DND-41 (cell line): Measurements from ENCODE around the gene PDILT.

Experiments
- ATAC-seq: fragments of 200-7000 bp; cut with Tn5 transposase; 3 replicates; pipeline ENCODE4 v1.9.1; 2021; ENCODE audit warnings: low read depth; ENCODE audit not compliant: insufficient read depth
- DNase-seq: peaks from one replicate; pipeline ENCODE4 v3.0.0-alpha.2; 2020
- H2AFZ ChIP-seq: 2 replicates; pipeline ENCODE4 v1.6.0; 2012; ENCODE audit warnings: low read depth, low read length
- H3K27ac ChIP-seq: 2 replicates; pipeline ENCODE4 v1.5.1; 2012; ENCODE audit warnings: low read length, inconsistent platforms
- H3K27me3 ChIP-seq: fragments of 200-600 bp; sonication (generic); 2 replicates; pipeline ENCODE4 v1.6.0; 2012; ENCODE audit warnings: low read length, mild to moderate bottlenecking, inconsistent platforms; ENCODE audit not compliant: insufficient read depth, poor library complexity
- H3K36me3 ChIP-seq: 2 replicates; pipeline ENCODE4 v1.5.1; 2012; ENCODE audit warnings: low read length, inconsistent platforms; ENCODE audit not compliant: insufficient read depth
- H3K4me1 ChIP-seq: 2 replicates; pipeline ENCODE4 v1.5.1; 2012; ENCODE audit warnings: mild to moderate bottlenecking, low read length; ENCODE audit not compliant: insufficient read depth
- H3K4me2 ChIP-seq: 2 replicates; pipeline ENCODE4 v1.6.0; 2012; ENCODE audit warnings: mild to moderate bottlenecking, moderate library complexity, low read length, inconsistent platforms; ENCODE audit not compliant: insufficient read depth
- H3K4me3 ChIP-seq, 2 experiments: fragments of 200-600 bp in 1 of 2; shearing (Covaris generic) in 1 of 2; 2 replicates each; pipeline ENCODE4 v1.5.1; 2012 to 2016; ENCODE audit warnings: inconsistent platforms in 2 of 2, low read length in 2 of 2, mild to moderate bottlenecking in 2 of 2, low read depth in 1 of 2, moderate library complexity in 1 of 2
- H3K79me2 ChIP-seq: 2 replicates; pipeline ENCODE4 v1.6.0; 2012; ENCODE audit warnings: low read length, inconsistent platforms; ENCODE audit not compliant: insufficient read depth
- H3K9ac ChIP-seq: 2 replicates; pipeline ENCODE4 v1.6.0; 2012; ENCODE audit warnings: low read depth, mild to moderate bottlenecking, inconsistent platforms, low read length, moderate library complexity
- H3K9me3 ChIP-seq: 2 replicates; pipeline ENCODE4 v1.5.1; 2012; ENCODE audit warnings: low read length, moderate library complexity, mild to moderate bottlenecking, inconsistent platforms; ENCODE audit not compliant: insufficient read depth, severe bottlenecking
- H4K20me1 ChIP-seq: 2 replicates; pipeline ENCODE4 v1.6.0; 2012; ENCODE audit warnings: low read length; ENCODE audit not compliant: insufficient read depth
- EZH2 ChIP-seq: IDR thresholded peaks from 3 replicates; pipeline ENCODE4 v1.6.1; 2012; ENCODE audit warnings: borderline replicate concordance, low read depth, mild to moderate bottlenecking, moderate library complexity, low read length, inconsistent platforms; ENCODE audit not compliant: severe bottlenecking
- TF ChIP-seq, protein P1 (sequence below): IDR thresholded peaks from 2 replicates; pipeline ENCODE4 v1.5.1; 2012; ENCODE audit warnings: borderline replicate concordance, low read length, moderate library complexity, mild to moderate bottlenecking; ENCODE audit not compliant: poor library complexity, severe bottlenecking; ENCODE audit errors: extremely low read depth

Gene PDILT

GRCh38 chr16:20310421-20311395 lies 93.8 kb downstream of the PDILT start:
- no peak for DNase-seq
- H3K36me3 ChIP-seq, result no peaks in the 10 kb centered on the region
- H3K4me1 ChIP-seq, result no peaks in the 10 kb centered on the region
- no peak overlapping the region for H3K9ac ChIP-seq
- no peak overlapping the region for H2AFZ ChIP-seq
- H3K4me2 ChIP-seq, result no peak overlapping the region
- H3K9me3 ChIP-seq, result no peaks in the 10 kb centered on the region
- H3K79me2 ChIP-seq, result no peaks in the 10 kb centered on the region
- ATAC-seq, result no peak
- TF ChIP-seq, protein P1, sequence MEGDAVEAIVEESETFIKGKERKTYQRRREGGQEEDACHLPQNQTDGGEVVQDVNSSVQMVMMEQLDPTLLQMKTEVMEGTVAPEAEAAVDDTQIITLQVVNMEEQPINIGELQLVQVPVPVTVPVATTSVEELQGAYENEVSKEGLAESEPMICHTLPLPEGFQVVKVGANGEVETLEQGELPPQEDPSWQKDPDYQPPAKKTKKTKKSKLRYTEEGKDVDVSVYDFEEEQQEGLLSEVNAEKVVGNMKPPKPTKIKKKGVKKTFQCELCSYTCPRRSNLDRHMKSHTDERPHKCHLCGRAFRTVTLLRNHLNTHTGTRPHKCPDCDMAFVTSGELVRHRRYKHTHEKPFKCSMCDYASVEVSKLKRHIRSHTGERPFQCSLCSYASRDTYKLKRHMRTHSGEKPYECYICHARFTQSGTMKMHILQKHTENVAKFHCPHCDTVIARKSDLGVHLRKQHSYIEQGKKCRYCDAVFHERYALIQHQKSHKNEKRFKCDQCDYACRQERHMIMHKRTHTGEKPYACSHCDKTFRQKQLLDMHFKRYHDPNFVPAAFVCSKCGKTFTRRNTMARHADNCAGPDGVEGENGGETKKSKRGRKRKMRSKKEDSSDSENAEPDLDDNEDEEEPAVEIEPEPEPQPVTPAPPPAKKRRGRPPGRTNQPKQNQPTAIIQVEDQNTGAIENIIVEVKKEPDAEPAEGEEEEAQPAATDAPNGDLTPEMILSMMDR, result no peak
- no peak for TF ChIP-seq EZH2
- no peak overlapping the region for H3K4me3 ChIP-seq
- H4K20me1 ChIP-seq, result no peaks in the 10 kb centered on the region
- peaks cover 3% of the 10 kb centered on the region for H3K27me3 ChIP-seq
- no peak overlapping the region for H3K27ac ChIP-seq

GRCh38 chr16:20309786-20310185 lies 94.8 kb downstream of the PDILT start:
- ATAC-seq (no peak), DNase-seq (no peak)
- Histone ChIP-seq H3K36me3 (no peaks in the 10 kb centered on the region), H3K27me3 (peaks cover 3% of the 10 kb centered on the region), H3K4me2 (no peak overlapping the region), H3K27ac (no peak overlapping the region), H3K4me3 (no peak overlapping the region), H4K20me1 (no peaks in the 10 kb centered on the region), H3K79me2 (no peaks in the 10 kb centered on the region), H3K9me3 (no peaks in the 10 kb centered on the region), H3K4me1 (no peaks in the 10 kb centered on the region), H2AFZ (no peak overlapping the region), H3K9ac (no peak overlapping the region)
- no peak for TF ChIP-seq EZH2
- TF ChIP-seq, protein P1, result no peak
